SK-N-DZ (cell line): Measurements from ENCODE around the gene BCL2L15. TPM values are rescaled to one million over a fixed set of nuclear protein-coding genes. Genes with fewer than 3 reads are reported as not detected.

Source experiments
- DNase-seq: peaks from one replicate; pipeline ENCODE4 v3.0.0-alpha.2; 2015; ENCODE audit warnings: low spot score
- polyA plus RNA-seq, 2 experiments: library from polyadenylated mRNA; depleted of rRNA; stranded (reverse); fragments of >200 nt; gene quantifications; 2 replicates each; pipeline ENCODE4 v1.2.3, GENCODE V29; 2014

BCL2L15 gene
- polyA plus RNA-seq (2014; cell fraction: cytosol; rRNA removed), result 0.06 and 0.10 TPM in 2 replicates
- polyA plus RNA-seq (2014; cell fraction: nucleus; rRNA removed), result 0.73 and 13.1 TPM in 2 replicates

DNA sequence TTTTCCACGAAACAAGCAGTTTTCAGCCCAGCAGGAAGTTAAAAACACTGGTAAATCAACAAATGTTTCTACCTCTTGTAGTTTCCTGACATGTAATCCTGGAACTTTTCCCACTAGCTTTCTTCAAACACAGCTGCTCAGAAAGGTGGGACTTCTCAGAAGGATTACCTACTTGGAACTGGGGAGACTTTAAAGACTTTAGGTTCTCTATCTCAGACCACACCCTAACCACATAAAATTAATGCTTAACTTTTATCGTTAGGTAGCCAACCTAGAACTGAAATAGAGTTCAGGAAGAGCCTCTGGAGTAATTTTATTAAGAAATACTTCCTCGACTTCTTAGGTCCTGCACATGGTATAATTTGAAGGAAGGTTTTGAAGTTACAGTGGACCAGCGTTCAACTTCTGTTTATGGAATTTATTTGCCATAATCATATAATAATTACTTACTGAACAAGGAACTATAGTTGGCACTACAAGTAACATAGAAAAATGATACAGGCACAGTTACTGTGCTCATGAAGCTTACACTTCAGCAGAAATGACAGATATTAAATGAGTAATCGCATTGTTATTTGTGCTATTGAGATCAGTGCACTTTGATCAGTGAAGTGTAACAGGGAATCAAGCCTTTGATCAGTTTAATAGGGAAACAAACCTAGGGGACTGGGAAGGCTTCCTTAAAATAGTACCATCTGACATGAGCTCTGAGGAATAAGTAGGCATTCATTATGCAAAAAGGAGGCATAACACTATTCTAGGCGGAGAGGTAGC is at the start of gene BCL2L15:
TSS of gene BCL2L15 (minus strand) at position 180 of the 774 bp plus-strand sequence. CDS start 206 bp downstream, outside the sequence.
- DNase-seq, result no peak

DNA sequence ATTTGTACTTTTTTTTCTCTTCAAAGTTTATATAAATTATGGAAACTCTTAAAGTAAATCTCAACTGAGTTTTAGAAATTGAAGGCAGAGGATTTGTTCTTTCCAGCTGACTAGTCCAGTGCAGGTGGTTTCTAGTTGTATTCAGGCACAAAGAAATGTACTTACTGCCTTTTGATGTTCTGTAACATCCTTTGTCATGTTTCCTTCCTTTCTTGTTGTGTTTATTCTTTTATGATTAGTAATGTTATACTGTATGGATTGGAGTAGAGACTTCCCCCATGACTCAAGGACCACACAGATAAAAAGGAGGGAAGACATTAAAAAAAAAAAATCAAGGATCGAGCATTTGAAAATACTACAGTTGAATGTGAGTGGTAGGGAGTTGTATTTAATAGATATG is 49.8 kb upstream of the BCL2L15 start:
- DNase-seq, result no peak

DNA sequence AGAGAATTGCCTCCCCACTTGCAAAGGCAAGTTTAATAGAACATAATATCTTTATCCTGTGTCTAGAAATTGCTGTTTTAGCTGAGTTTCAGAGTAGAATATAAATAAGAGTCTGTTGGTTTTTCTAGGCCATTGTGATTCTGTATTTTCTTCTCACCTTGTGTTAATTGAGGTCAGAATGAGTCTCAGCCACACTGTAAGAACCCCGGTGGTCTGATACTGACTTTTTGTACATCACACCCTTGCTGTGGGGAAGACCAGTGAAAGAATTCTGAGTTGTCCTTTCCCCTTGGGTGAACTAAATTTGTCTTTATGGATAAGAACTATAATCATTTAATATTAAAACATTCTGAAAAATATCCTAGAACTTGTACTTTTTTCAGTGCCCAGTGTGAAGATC is 48.6 kb upstream of the BCL2L15 start:
- DNase-seq, result no peak

DNA sequence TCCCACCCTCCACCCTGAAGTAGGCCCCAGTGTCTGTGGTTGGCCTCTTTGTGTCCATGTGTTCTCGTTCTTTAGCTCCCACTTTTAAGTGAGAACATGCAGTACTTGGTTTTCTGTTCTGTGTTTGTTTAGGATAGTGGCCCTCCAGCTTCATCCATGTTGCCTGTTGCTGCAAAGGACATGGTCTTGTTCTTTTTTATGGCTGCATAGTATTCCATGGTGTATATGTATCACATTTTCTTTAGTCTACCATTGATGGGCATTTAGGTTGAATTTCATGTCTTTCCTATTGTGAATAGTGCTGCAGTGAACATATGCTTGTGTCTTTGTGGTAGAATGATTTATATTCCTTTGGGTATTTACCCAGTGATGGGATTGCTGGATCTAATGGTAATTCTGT is 47.8 kb upstream of the BCL2L15 start:
- no peak for DNase-seq

DNA sequence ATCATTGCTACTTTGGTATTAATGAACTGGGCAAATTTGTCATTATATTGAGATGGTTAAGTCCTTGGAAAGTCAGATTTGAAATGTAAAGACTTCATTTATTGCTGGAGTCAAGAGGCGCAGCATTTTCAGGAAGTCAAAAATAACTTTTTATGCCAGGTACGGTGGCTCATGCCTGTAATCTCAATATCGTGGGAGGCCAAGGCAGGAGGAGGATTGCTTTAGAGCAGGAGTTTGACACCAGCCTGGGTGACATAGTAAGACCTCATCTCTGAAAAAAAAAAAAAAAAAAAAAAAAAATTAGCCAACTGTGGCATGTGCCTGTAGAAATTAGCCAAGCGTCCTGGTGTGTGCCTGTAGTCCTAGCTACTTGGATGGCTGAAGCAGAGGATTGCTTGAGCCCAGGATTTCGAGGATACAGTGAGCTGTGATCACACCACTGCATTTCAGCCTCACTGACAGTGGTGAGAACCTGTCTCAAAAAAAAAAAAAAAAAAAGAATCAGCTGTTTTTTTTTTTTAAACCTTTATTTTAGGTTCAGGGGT is 47.2 kb upstream of the BCL2L15 start:
- DNase-seq, result no peak

DNA sequence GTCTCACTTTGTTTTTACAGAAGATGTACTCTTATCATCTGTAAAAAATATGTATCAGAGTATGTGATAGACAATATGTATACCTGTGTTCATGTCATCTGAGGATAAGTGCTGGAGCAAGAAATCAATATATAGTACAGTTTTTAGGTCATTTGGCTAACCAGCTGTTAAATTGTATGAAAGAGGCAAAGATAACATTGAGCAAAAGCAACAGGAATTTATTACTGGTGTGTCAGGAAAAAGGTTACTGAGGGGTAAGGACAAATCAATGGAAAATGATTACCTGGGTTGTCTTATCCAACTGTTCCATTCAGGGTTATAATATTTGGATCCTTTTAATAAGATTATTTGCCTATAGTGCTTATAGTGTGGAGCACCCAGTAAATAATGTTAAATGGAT is 46.6 kb upstream of the BCL2L15 start:
- no peak for DNase-seq

DNA sequence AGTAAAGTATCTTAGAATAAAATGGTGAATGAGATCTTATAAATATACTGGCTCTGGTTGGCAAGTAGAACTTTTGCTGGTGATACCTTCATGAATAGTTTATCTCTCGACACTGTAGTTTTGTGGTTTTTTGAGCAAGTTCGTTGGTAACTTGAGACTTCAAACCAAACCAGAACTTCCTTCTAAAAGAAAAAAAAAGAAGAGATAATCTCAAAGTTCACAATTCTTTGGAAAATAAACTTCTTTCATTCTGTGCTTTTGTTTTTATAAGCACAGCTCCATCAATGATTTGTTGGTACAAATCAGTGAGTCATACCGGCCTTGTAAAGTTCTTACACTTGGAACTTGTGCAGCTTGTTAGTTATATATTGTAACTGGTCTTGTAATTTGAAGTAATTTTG is 44.1 kb upstream of the BCL2L15 start:
- DNase-seq, result no peak

DNA sequence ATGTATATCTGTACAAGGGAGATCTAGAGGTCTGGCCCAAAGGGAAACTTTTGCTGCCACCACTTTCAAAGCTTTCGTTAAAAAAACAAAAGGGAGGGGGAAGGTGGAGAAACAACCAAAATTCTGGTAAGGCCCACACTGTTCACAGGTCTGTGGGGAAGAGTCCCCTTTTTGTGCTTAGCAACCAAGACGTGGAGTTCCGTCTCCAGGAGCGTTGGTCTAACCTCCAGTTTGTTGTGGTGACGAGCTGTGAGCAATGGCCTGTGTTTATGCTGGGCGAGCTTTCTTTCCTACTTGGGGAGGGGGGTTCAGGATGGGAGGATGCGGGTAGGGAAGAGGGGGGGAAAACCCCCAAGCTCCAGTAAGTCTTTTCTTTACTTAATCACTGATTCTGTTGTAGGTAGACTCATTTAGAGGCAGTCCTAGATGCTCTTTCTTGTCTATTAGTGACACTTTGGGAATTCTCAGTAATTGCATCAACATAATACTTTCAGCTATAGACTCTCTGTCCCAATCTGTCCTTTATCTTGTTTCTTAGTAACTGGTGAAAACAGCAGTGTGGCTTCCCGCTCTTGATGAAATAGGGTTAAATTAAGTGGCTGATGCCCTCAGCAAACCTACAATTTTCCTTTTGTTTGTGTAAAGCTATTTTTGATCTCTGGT is 43.2 kb upstream of the BCL2L15 start:
- no peak for DNase-seq

DNA sequence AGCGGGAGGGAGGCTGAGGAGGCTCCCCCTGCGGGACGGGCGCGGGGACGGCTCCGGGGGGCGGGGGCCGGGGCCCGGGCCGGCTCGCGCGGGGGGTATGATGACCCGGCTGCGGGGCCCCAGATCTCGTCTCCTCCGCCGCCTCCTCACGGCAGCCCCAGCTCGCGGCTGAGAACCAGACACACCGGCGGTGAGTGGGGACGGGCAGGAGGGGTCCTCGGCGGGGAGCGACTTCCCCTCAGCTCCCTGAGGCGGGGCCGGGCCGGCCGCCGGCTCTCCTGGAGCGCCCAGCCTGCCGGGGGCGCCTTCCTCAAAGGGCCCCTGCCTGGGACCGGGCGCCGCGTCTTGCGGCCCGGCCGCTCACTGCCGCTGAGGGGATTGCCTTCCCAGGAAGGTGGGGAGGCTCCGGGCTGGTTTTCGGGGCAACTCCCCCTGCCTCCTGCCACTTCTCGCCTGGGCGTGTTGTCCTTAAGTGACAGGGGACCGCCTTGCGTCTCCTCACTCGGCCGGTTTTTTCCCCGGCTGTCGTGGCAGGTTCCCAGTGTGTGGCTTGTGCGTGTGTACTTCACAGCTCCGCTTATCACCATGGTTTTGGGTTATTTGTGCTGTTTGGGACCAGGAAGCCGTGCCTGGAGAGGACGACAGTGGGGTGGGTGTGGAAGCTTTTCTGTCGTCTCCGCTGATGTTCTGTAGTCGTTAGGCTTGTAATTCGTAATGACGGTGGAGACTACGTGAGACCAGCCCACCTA is 42.5 kb upstream of the BCL2L15 start:
- peak; percentile 30 for DNase-seq

DNA sequence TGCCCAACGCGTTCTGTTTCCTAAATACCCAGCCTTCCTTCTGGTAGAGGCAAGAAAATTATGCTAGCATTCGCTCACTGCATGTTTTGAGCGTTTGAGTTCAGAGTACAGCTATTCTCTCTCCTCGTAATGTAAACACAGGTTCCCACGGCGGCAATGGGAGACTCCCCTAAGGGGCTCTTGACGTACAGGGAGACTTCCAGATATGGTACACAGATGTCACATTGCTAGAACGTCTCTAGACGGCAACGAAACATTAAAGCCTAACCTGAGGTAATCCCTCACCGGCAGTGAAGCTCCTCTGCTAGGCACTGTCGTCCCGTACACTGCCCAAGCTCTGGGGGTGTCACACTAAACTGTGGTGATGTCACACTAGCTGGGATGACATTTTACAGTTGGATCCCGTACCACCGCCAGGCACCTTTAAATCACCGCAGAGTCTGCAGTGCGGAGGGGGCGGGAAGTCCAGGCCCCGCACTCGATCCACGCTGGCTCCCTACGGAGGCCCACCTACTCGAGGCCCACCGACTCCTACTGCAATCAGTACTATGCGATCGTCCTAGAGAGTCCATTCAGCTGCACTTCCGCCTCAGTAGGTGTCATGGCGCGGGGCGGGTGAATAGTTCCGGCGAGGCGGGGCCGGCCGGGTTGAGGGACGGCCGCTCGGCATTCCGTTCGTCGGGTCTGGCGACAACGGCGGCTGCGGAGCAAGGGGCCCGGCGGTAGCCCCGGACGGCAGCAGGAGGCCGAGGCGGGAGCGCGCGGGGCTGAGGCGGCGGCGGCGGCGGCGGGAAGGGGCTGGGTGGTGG is 41.8 kb upstream of the BCL2L15 start, which contains the start of gene HIPK1:
TSS of gene HIPK1 (plus strand) at position 384 of the 809 bp plus-strand sequence.
- peak; percentile 93 for DNase-seq

DNA sequence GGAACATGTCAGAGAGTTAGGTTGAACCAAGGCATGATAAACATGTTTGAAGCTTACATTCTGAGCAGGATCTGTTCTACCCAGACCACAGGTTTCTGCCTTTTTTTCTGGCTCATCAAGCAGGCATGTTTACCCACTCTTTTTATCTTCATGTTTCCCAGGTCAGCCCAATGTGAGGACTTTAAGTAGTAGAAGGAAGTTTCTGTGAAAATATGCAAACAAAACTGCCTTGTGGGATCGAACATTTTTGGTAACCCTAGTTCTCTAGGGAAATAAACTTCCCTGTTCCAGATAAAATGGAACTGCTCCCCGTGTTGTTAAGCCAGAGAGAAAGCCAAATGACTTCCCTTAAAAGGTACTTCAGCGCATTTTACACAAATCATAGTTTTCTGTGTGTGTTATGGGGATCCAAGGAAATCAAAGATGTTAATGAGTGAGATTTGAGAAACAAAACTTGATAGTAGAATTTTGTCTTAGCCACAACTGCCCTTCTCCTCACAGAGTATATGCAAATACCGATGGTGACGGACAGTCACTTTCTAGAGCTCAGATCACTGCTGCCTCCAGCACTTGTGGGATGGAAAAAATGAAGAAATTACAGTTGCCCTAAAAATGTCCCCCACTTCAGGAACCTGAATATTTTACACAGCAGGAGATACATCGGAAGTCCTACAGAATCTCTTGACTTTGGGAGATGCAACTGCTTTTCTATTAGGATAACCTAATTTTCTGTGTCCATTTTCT is 41.0 kb upstream of the BCL2L15 start:
- DNase-seq, result peak; percentile 4

DNA sequence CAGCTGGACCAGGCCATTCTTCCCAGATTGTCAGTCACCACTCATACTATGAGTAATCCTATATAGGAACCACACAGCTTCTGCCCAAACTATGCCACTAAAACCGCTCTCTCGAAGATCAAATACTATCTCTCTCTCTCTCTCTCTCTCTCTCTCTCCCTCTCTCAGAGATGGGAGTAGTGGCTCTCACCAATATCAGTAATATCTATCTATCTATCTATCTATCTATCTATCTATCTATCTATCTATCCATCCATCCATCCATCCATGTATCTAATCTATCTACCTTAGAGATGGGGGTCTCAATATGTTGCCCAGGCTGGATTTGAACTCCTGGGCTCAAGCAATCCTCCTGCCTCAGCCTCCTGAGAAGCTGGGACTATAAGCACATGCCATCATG is 37.1 kb upstream of the BCL2L15 start:
- DNase-seq, result no peak

DNA sequence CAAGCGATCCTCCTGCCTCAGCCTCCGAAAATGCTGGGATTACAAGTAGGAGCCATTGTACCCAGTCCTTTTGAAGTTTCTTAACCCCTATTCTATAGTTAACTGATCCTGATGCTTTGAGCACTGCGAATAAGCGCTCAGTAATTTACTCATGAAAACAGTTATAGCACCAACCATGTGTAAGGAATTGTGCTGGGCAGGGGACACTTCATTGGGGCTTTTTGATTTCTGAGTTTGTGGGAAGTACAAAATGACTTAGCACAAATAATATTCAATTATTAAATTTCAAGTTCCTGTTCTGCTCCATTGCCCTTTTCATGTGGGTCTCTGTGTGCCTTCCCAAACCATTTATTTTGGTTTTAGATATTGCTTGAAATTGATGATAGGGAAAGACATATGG is 35.6 kb upstream of the BCL2L15 start:
- no peak for DNase-seq

DNA sequence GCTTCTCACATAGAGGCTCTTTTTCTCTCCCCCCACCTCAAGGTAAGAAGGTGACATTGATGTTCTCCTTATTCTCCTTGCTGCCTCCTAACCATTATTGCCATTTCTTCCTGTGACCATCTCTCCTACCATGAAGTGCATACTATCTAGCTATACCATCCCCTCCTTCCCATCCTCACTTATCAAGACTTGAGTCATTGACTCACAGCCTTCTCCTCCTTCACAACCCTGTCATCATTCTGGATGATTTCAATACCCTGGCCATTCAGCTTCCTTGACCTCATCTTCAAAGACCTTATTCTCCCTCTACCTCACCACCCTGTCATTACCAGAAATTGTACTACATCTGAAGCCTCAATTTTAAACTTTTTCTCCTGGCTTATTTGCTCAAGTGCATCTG is 30.9 kb upstream of the BCL2L15 start:
- DNase-seq, result no peak

DNA sequence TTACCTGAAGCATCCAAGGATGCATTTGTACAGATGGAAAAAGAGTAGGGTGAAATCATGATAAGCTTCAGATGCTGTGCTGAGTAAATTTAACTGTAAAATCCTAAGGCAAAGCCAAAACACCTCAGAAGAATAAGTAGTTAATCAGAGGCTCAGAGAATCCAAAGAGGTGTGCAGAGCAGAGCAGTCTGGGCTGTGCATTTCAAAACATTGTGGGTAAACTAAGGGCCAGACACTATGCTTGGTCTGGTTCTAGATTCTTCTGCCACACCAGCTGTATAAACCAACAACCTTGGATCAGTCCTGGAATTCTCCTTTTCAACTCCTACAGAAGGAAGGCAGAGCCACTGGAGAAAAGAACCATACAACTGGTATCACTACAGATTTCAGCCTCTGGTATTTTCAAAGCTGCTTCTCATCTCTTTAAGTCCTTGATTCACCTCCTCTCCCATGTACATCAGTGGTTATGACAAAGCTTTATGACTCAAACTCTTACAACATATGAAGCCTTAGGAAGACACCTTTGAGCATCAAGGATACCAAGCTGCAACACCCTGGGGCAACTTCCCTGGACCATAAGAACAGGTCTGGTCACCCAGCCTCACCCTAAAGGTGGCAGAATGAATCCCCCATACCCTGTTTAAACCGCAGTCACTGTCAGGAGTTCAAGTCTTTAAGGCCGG is 30.2 kb upstream of the BCL2L15 start:
- no peak for DNase-seq

DNA sequence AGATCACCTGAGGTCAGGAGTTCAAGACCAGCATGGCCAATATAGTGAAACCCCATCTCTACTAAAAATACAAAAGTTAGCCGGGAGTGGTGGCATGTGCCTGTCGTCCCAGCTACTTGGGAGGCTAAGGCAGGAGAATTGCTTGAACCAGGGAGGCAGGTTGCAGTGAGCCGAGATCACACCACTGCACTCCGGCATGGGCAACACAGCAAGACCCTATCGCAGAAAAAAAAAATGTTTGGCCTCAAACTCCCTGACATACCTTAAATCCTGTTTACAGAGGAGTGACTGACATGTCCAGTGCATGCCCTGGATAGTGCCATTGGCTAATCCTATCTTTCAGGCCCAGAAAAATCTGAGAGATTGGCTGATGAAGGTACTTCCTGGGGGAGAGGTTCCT is 29.6 kb upstream of the BCL2L15 start:
- no peak for DNase-seq

DNA sequence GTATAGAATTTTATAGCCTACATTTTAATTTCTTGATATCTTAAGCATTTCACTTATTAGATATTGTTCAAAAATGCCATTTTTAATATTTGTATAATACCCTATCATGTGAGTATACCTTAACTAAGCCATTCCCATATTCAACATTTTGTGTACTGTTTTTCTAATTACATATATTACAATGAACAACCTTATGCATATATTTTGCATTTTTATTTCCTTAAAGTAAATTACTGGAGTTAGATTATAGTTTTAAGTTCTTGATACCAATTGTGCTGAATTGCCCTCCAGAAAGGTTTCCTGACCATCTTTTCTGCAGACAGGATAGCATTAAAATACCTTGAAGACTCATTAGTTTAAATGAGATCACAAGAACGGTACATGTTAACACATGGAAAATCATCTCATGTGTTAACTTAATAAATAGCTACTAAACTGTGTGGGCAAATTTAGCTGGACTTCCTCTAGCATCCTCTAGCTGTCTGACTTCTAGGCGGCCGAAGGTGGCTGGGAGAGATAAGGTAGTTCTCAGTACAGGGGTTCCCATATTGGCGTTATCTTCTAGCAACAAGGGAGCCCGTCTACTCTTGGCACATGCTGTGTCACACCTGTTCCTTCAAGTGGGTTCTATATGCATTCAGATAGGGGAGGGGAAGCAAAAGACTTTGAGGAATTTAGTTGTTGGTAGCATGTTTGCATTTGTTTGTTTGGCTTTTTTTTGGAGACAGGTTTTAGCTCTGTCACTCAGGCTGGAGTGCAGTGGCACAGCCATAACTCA is 26.7 kb upstream of the BCL2L15 start:
- no peak for DNase-seq

DNA sequence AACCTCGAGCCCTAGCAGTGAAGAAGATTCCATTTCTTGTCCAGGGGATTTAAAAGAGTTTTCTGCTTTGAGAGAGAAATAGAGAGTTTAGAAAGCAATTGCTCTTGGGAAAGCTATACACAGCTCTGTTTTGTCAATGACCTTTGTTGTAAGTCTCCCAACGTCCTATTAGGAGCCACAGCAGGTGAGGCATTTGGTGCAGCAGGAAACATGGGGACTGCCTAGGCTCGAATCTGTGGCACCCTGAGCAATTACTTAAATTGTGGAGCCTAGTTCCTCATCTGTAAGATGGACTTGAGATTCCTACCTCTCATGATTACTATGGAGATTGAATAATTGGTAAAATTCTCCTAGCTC is 25.9 kb upstream of the BCL2L15 start:
- no peak for DNase-seq
